Cardiac fibroblast (primary cell): Measurements from ENCODE around the gene TFEB.

Experiments
- DNase-seq, 2 donors: peaks; one replicate each; pipeline versions ENCODE4 v3.0.0 to v3.0.0-alpha.2; 2010; ENCODE audit warnings: low read depth in 2 of 2
- H3K4me3 ChIP-seq, 2 donors: replicated peaks in 1 of 2; 1 replicate in 1 of 2; 2 replicates in 1 of 2; pipeline ENCODE4 v1.5.1; 2011; ENCODE audit warnings: low read depth in 2 of 2, low read length in 2 of 2, mild to moderate bottlenecking in 2 of 2, moderate library complexity in 1 of 2
- CTCF ChIP-seq: IDR thresholded peaks from one replicate; pipeline ENCODE4 v1.5.1; 2011; ENCODE audit warnings: low read depth, mild to moderate bottlenecking, low read length, inconsistent platforms

Gene TFEB

GRCh38 chr6:41668968-41669367, 66.4 kb downstream of the TFEB start:
- no peak overlapping the region for H3K4me3 ChIP-seq
- no peak for TF ChIP-seq CTCF
- no peak for DNase-seq

GRCh38 chr6:41667195-41667594, 68.2 kb downstream of the TFEB start:
- TF ChIP-seq CTCF, result no peak
- DNase-seq, result no peak
- H3K4me3 ChIP-seq, result no peak overlapping the region

GRCh38 chr6:41664271-41664670, 71.1 kb downstream of the TFEB start:
- no peak overlapping the region for H3K4me3 ChIP-seq
- DNase-seq, result no peak
- TF ChIP-seq CTCF, result no peak

- TF ChIP-seq CTCF, result no peak
These were observed 71.8 kb downstream of the TFEB start for GRCh38 chr6:41663568-41663967.

GRCh38 chr6:41659935-41660334, 75.5 kb downstream of the TFEB start:
- no peak overlapping the region for H3K4me3 ChIP-seq
- no peak for DNase-seq
- no peak for TF ChIP-seq CTCF

More at GRCh38 chr6:41663568-41663967, 71.8 kb downstream of the TFEB start:
- no peak overlapping the region for H3K4me3 ChIP-seq
- DNase-seq, result no peak

- no peak for TF ChIP-seq CTCF
- DNase-seq, result no peak
- no peak overlapping the region for H3K4me3 ChIP-seq
These were observed 76.8 kb downstream of the TFEB start for GRCh38 chr6:41658636-41659035.
